Caco-2 (cell line): ENCODE data around the gene ATP7A. TPM values are rescaled to one million over a fixed set of nuclear protein-coding genes. Genes with fewer than 3 reads are reported as not detected.
"Not testable (repeated sequence)": the region's sequence is repeated elsewhere in the genome, so short reads cannot be mapped to it uniquely, and the experiment has no call there.

Experiments
- BruUV-seq: library from RNA; stranded (reverse); fragments of 400-500 nt; replicated peaks from 2 replicates; lab custom pipeline; 2021; lab: Mats Ljungman, UMichigan
- CTCF ChIA-PET: fragments of 300-600 bp; sonication (Branson Sonifier 250); formaldehyde crosslinking; loops from one replicate; lab custom pipeline; 2022; ENCODE audit warnings: antibody characterized with exemption; lab: Charles Lee
- POLR2A ChIA-PET: fragments of 300-600 bp; sonication (Branson Sonifier 250); formaldehyde crosslinking; loops from one replicate; lab custom pipeline; 2022; ENCODE audit warnings: antibody characterized with exemption; lab: Charles Lee
- DNase-seq, 2 experiments: peaks; one replicate each; pipeline versions ENCODE4 v3.0.0 to v3.0.0-alpha.2; 2020 to 2022
- H3K27me3 ChIP-seq: replicated peaks from 2 replicates; pipeline ENCODE4 v1.6.0; 2011; ENCODE audit warnings: low read length; ENCODE audit not compliant: control insufficient read depth, insufficient read depth
- H3K36me3 ChIP-seq: 2 replicates; pipeline ENCODE4 v1.5.1; 2011; ENCODE audit warnings: low read length; ENCODE audit not compliant: control insufficient read depth, insufficient read depth
- H3K4me1 ChIP-seq: fragments of 250-450 bp; sonication (Bioruptor Pico); 2 replicates; pipeline ENCODE4 v1.5.1; 2020; ENCODE audit warnings: mild to moderate bottlenecking
- H3K4me3 ChIP-seq: 2 replicates; pipeline ENCODE4 v1.5.1; 2011; ENCODE audit warnings: low read depth, mild to moderate bottlenecking, control low read depth, low read length
- H3K9me3 ChIP-seq: fragments of 250-450 bp; sonication (Bioruptor Pico); 2 replicates; pipeline ENCODE4 v1.5.1; 2020; ENCODE audit warnings: mild to moderate bottlenecking, moderate library complexity
- H3K27ac Mint-ChIP-seq: one replicate; pipeline ENCODE4 v1.8.0; 2022; ENCODE audit warnings: mixed read lengths; ENCODE audit not compliant: unreplicated experiment
- H3K27me3 Mint-ChIP-seq: one replicate; pipeline ENCODE4 v1.8.0; 2022; ENCODE audit warnings: mixed read lengths; ENCODE audit not compliant: insufficient read depth, unreplicated experiment
- H3K36me3 Mint-ChIP-seq: one replicate; pipeline ENCODE4 v1.8.0; 2022; ENCODE audit warnings: mild to moderate bottlenecking, mixed read lengths; ENCODE audit not compliant: insufficient read depth, unreplicated experiment
- H3K4me1 Mint-ChIP-seq: one replicate; pipeline ENCODE4 v1.8.0; 2022; ENCODE audit warnings: low read depth, mixed read lengths; ENCODE audit not compliant: unreplicated experiment
- H3K4me3 Mint-ChIP-seq: one replicate; pipeline ENCODE4 v1.8.0; 2022; ENCODE audit warnings: mild to moderate bottlenecking, moderate library complexity, mixed read lengths; ENCODE audit not compliant: unreplicated experiment
- H3K9me3 Mint-ChIP-seq: one replicate; pipeline ENCODE4 v1.8.0; 2022; ENCODE audit warnings: mixed read lengths; ENCODE audit not compliant: unreplicated experiment
- intact Hi-C: fragments of 100-400 bp; cut with micrococcal nuclease; formaldehyde crosslinking; loops from one replicate; pipeline ENCODE4 v1.10.0; 2022; ENCODE audit not compliant: unreplicated experiment
- total RNA-seq: library from RNA; stranded (reverse); gene quantifications from 2 replicates; pipeline ENCODE4 v1.2.3, GENCODE V29; 2022
- TF ChIP-seq, protein P1 (sequence below), 2 experiments: fragments of 200-600 bp in 1 of 2; IDR thresholded peaks; 1 replicate in 1 of 2; 2 replicates in 1 of 2; pipeline versions ENCODE4 v1.5.1 to v1.8.0; 2011 to 2022; ENCODE audit warnings: antibody characterized with exemption in 1 of 2, control low read depth in 1 of 2, inconsistent platforms in 1 of 2, low read depth in 1 of 2, low read length in 1 of 2, mild to moderate bottlenecking in 1 of 2, moderate library complexity in 1 of 2; ENCODE audit not compliant: insufficient read depth in 1 of 2, severe bottlenecking in 1 of 2, unreplicated experiment in 1 of 2

The ATP7A gene
- total RNA-seq, 1 experiment from 2014 or later, result 3.1 TPM

DNA sequence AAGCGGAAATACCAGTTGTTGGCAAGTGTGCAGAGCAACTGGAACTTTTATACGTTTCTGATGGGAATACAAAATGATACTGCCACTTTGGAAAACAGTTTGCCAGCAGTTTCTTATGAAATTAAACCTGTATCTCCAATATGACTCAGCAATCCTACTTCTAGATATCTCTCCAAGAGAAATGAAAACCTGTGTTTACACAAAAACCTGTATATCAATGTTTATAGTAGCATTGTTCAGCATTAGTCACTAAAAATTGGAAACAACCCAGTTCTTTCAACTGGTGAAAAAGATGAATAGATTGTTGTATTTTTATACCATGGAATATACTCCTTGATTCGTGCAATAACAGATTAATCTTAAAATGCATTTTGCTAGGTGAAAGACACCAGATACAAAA, 26.8 kb downstream of the ATP7A start:
- Mint-ChIP-seq H3K9me3 (no peaks in the 10 kb centered on the region), H3K27me3 (no peaks in the 10 kb centered on the region), H3K36me3 (no peaks in the 10 kb centered on the region), H3K4me3 (no peak overlapping the region), H3K4me1 (no peaks in the 10 kb centered on the region), H3K27ac (no peak overlapping the region)
- DNase-seq, result no peak
- BruUV-seq, result no TSS peak
- no peaks in the 10 kb centered on the region for H3K27me3 ChIP-seq
- ChIA-PET POLR2A (no interaction called here), CTCF (no interaction called here)
- H3K4me1 ChIP-seq, result no peaks in the 10 kb centered on the region
- H3K4me3 ChIP-seq, result no peak overlapping the region
- no peaks in the 10 kb centered on the region for H3K9me3 ChIP-seq
- TF ChIP-seq, protein P1, sequence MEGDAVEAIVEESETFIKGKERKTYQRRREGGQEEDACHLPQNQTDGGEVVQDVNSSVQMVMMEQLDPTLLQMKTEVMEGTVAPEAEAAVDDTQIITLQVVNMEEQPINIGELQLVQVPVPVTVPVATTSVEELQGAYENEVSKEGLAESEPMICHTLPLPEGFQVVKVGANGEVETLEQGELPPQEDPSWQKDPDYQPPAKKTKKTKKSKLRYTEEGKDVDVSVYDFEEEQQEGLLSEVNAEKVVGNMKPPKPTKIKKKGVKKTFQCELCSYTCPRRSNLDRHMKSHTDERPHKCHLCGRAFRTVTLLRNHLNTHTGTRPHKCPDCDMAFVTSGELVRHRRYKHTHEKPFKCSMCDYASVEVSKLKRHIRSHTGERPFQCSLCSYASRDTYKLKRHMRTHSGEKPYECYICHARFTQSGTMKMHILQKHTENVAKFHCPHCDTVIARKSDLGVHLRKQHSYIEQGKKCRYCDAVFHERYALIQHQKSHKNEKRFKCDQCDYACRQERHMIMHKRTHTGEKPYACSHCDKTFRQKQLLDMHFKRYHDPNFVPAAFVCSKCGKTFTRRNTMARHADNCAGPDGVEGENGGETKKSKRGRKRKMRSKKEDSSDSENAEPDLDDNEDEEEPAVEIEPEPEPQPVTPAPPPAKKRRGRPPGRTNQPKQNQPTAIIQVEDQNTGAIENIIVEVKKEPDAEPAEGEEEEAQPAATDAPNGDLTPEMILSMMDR (IDR thresholded peaks at IDR 0.05; ENCODE audit: insufficient read depth in 1 of 2, low read depth in 1 of 2, low read length in 1 of 2, severe bottlenecking in 1 of 2, unreplicated experiment in 1 of 2), result no peak
- intact Hi-C loops, result no loop called here
- no peaks in the 10 kb centered on the region for H3K36me3 ChIP-seq

DNA sequence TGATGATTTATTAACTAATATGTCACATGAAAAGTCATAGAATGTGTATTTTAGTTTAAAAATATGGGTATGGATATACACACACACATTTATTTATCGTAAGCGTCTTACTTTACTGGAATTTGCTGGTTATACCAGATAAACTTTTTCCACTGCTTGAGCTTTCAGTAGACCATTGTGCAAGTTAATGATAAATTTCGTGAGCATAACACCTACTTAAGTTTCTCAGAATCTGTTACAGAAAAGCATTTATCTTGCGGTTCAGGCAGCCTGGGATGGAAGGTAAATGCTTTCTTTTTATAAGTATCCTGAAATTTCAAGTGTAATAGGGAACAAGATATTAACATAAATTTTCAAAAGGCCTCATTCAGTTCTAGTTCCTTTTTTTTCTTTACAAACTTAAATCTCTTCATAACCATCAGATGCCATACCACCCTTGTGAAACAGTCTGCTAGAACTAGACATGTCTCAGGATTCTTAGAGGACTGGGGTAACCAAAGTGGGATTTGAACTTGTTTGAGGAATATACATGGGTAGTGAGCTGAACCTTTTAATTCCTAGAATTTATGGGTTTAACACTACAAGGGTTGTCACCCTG, 27.7 kb downstream of the ATP7A start:
- POLR2A ChIA-PET, result no interaction called here
- Histone ChIP-seq H3K4me3 (no peak overlapping the region), H3K27me3 (no peaks in the 10 kb centered on the region), H3K36me3 (no peaks in the 10 kb centered on the region), H3K4me1 (no peaks in the 10 kb centered on the region), H3K9me3 (no peaks in the 10 kb centered on the region)
- intact Hi-C loops, result no loop called here
- H3K36me3 Mint-ChIP-seq, result no peaks in the 10 kb centered on the region
- no TSS peak for BruUV-seq
- DNase-seq, result no peak
- TF ChIP-seq, protein P1 (IDR thresholded peaks at IDR 0.05; ENCODE audit: insufficient read depth in 1 of 2, low read depth in 1 of 2, low read length in 1 of 2, severe bottlenecking in 1 of 2, unreplicated experiment in 1 of 2), result no peak
- no peak overlapping the region for H3K27ac Mint-ChIP-seq
- no peaks in the 10 kb centered on the region for H3K27me3 Mint-ChIP-seq
- CTCF ChIA-PET, result no interaction called here
- no peaks in the 10 kb centered on the region for H3K4me1 Mint-ChIP-seq
- no peaks in the 10 kb centered on the region for H3K9me3 Mint-ChIP-seq
- no peak overlapping the region for H3K4me3 Mint-ChIP-seq

DNA sequence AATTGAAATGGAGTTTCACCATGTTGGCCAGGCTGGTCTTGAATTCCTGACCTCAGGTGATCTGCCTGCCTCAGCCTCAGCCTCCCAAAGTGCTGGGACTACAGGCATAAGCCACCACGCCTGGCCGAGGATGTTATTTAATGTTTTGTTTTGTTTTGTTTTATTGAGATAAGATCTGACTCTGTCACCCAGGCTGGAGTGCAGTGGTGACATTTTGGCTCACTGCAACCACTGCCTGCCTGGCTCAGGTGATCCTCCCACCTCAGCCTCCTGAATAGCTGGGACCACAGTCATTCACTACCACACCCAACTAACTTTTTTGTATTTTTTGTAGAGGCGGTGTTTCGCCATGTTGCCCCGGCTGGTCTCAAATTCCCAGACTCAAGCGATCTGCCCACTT, 34.5 kb downstream of the ATP7A start:
- CTCF ChIA-PET, result not testable (repeated sequence)

More for the DNA sequence above, 34.5 kb downstream of the ATP7A start:
- H3K27me3 ChIP-seq, BruUV-seq, H3K36me3 Mint-ChIP-seq, POLR2A ChIA-PET, H3K4me1 ChIP-seq, intact Hi-C loops, H3K27ac Mint-ChIP-seq, H3K4me3 ChIP-seq, H3K4me1 Mint-ChIP-seq, H3K9me3 Mint-ChIP-seq, DNase-seq, H3K9me3 ChIP-seq, H3K4me3 Mint-ChIP-seq, H3K27me3 Mint-ChIP-seq, H3K36me3 ChIP-seq: not testable (repeated sequence)
